Heart right ventricle (tissue), 16 donors: ENCODE data around the gene IPO9. TPM values are rescaled to one million over a fixed set of nuclear protein-coding genes. Genes with fewer than 3 reads are reported as not detected.

ENCODE experiments used
- ATAC-seq, 8 donors: fragments of 200-7000 bp; cut with Tn5 transposase; one replicate each; pipeline ENCODE4 v1.9.1; 2020; ENCODE audit warnings: mild to moderate bottlenecking in 8 of 8, moderate library complexity in 8 of 8, moderate number of reproducible peaks in 1 of 8
- DNase-seq, 2 donors: peaks; one replicate each; pipeline ENCODE4 v3.0.0-alpha.2; 2020
- H3K27ac ChIP-seq, 10 donors: fragments of 200-600 bp; sonication (generic) in 2 of 10; one replicate each; pipeline versions ENCODE4 v1.5.0 to v1.8.0; 2020 to 2022; ENCODE audit warnings: mild to moderate bottlenecking in 3 of 10
- H3K27me3 ChIP-seq, 7 donors: fragments of 200-600 bp; one replicate each; pipeline ENCODE4 v1.8.0; 2021 to 2022; ENCODE audit warnings: mild to moderate bottlenecking in 2 of 7
- H3K36me3 ChIP-seq, 9 donors: fragments of 200-600 bp; sonication (generic) in 1 of 9; one replicate each; pipeline versions ENCODE4 v1.5.0 to v1.8.0; 2020 to 2022; ENCODE audit warnings: mild to moderate bottlenecking in 2 of 9
- H3K4me1 ChIP-seq, 9 donors: fragments of 200-600 bp; sonication (generic) in 1 of 9; one replicate each; pipeline versions ENCODE4 v1.5.0 to v1.8.0; 2020 to 2022; ENCODE audit warnings: mild to moderate bottlenecking in 4 of 9
- H3K4me3 ChIP-seq, 10 donors: fragments of 200-600 bp; sonication (generic) in 2 of 10; one replicate each; pipeline versions ENCODE4 v1.5.0 to v1.8.0; 2020 to 2022; ENCODE audit warnings: mild to moderate bottlenecking in 7 of 10, moderate library complexity in 2 of 10
- H3K9me3 ChIP-seq, 11 donors: fragments of 200-600 bp in 10 of 11; sonication (generic) in 2 of 11; one replicate each; pipeline versions ENCODE4 v1.5.0 to v1.8.0; 2013 to 2022; ENCODE audit warnings: mild to moderate bottlenecking in 2 of 11, control low read depth in 1 of 11, moderate library complexity in 1 of 11
- WGBS, 2 donors: extraction: QIAGEN DNeasy Blood & Tissue Kit; methylation state at CpG; one replicate each; pipeline ENCODE4 v1.1.7; 2013; ENCODE audit warnings: inconsistent platforms in 1 of 2; 5-methylcytosine and 5-hydroxymethylcytosine counted together
- intact Hi-C, 10 donors: fragments of 100-400 bp; cut with DNase I; formaldehyde crosslinking; loops; one replicate each; pipeline versions ENCODE4 v1.11.1 to v1.14.2; 2022
- polyA plus RNA-seq, 2 donors: library from polyadenylated mRNA; stranded (reverse); fragments of 200-250 nt; gene quantifications; one replicate each; pipeline ENCODE4 v1.2.3, GENCODE V29; 2013
- total RNA-seq, 10 donors: library from RNA; stranded (reverse); fragmentation: NEBNext Ultra II Directional in 3 of 10; extraction: Animal tissue kit (Norgen Biotek cat#: 25700) in 3 of 10; gene quantifications; one replicate each; pipeline versions ENCODE4 v1.2.1 to v1.2.4, GENCODE V29; 2021 to 2023
- TF ChIP-seq, protein P1 (sequence below), 9 donors: fragments of 200-600 bp; sonication (generic) in 2 of 9; IDR thresholded peaks; one replicate each; pipeline versions ENCODE4 v1.5.0 to v1.8.0; 2021 to 2022; ENCODE audit warnings: antibody characterized with exemption in 9 of 9, mild to moderate bottlenecking in 5 of 9, moderate library complexity in 1 of 9
- donor health status: Arrhythmogenic right ventricular cardiomyopathy.
- donor health status: ischemic (EF 13 %, LVEDD 7.1; RV severe dilation, severe dysfunction).
- donor health status: healthy with polysubstance abuse.
- donor health status: DM: no; HTN: yes; CAD: no.
- donor health status: DM: no; HTN: no; CAD: no.
- donor health status: ischemic (EF 25% LVEDD 6.9; RV normal size, moderate dysfunction).
- donor health status: ischemic (EF 25% LVEDD 5.7; RV mildly dilated, moderate dysfunction).
- donor health status: healthy.
- donor health status: DM: yes; HTN: yes; CAD: no.
- donor health status: Ischemic cardiomyopathy.
- donor health status: ischemic (EF 35%, LVEDD 5.7; RV mildly dilated, moderate dysfunction).
- donor health status: nonischemic (EF 11% LVEDD 7.7; RV severe dilation, severe dysfunction).
- donor health status: DM: yes; HTN: yes; CAD: no.
- donor health status: PGD.
- donor health status: ischemic (EF 29% LVEDD 5.4; RV normal size, mild dysfunction).
- donor health status: nonischemic (EF 23%, LVEDD 6.1; RV moderate dilation, normal function).

IPO9 gene
- total and polyA plus RNA-seq, 12 donors: 12.0 to 31.4 (median 26.5) TPM

GRCh38 chr1:201893431-201893830, 64.5 kb downstream of the IPO9 start:
- no peaks in the 10 kb centered on the region for H3K9me3 ChIP-seq
- peak overlapping the region in 2 of 10 donors; percentile 13 to 44 for H3K27ac ChIP-seq
- intact Hi-C loops: loop anchor here in 5 of 10 donors (10.0 kb wide), 3 partner anchors 51 to 241 kb away; partner anchors contain the start of gene LMOD1 (in 1 of the 5)
- peaks cover 10 to 49% (median 22%) of the 10 kb centered on the region in 9 donors for H3K4me1 ChIP-seq
- peaks cover 0 to 20% (median 0%) of the 10 kb centered on the region in 7 donors for H3K27me3 ChIP-seq
- DNase-seq: no peak
- peaks cover 0 to 31% (median 0%) of the 10 kb centered on the region in 9 donors for H3K36me3 ChIP-seq
- WGBS, 2 donors: 43 to 48% methylated on average over 3 of the region's 3 CpGs
- TF ChIP-seq, protein P1, sequence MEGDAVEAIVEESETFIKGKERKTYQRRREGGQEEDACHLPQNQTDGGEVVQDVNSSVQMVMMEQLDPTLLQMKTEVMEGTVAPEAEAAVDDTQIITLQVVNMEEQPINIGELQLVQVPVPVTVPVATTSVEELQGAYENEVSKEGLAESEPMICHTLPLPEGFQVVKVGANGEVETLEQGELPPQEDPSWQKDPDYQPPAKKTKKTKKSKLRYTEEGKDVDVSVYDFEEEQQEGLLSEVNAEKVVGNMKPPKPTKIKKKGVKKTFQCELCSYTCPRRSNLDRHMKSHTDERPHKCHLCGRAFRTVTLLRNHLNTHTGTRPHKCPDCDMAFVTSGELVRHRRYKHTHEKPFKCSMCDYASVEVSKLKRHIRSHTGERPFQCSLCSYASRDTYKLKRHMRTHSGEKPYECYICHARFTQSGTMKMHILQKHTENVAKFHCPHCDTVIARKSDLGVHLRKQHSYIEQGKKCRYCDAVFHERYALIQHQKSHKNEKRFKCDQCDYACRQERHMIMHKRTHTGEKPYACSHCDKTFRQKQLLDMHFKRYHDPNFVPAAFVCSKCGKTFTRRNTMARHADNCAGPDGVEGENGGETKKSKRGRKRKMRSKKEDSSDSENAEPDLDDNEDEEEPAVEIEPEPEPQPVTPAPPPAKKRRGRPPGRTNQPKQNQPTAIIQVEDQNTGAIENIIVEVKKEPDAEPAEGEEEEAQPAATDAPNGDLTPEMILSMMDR (IDR thresholded peaks at IDR 0.05): no peak
- no peak for ATAC-seq
- H3K4me3 ChIP-seq: no peak overlapping the region

GRCh38 chr1:201894343-201895119, 65.6 kb downstream of the IPO9 start:
- intact Hi-C loops: loop anchor here in 8 of 10 donors (1.0 to 10.0 kb wide), 7 partner anchors 50 to 240 kb away; partner anchors contain the start of genes LMOD1 (in 1 of the 8) and TIMM17A (in 1 of the 8)
- ATAC-seq: no peak
- Histone ChIP-seq H3K4me1 (peaks cover 7 to 41% (median 17%) of the 10 kb centered on the region in 9 donors), H3K9me3 (no peaks in the 10 kb centered on the region), H3K27ac (no peak overlapping the region), H3K36me3 (peaks cover 0 to 31% (median 0%) of the 10 kb centered on the region in 9 donors), H3K27me3 (peaks cover 0 to 9% (median 0%) of the 10 kb centered on the region in 7 donors), H3K4me3 (no peak overlapping the region)
- TF ChIP-seq, protein P1 (IDR thresholded peaks at IDR 0.05): no peak
- 82 to 91% methylated on average over 5 of the region's 5 CpGs for WGBS, 2 donors
- DNase-seq: no peak

GRCh38 chr1:201895120-201895665, 66.2 kb downstream of the IPO9 start:
- H3K9me3 ChIP-seq: no peaks in the 10 kb centered on the region
- H3K27ac ChIP-seq: peak overlapping the region in 1 of 10 donors; percentile 12
- TF ChIP-seq, protein P1 (IDR thresholded peaks at IDR 0.05): no peak
- DNase-seq (no peak), ATAC-seq (peak in 1 of 8 donors; percentile 7)
- H3K27me3 ChIP-seq: peaks cover 0 to 3% (median 0%) of the 10 kb centered on the region in 7 donors
- 79 to 86% methylated on average over 7 of the region's 7 CpGs for WGBS, 2 donors
- intact Hi-C loops: loop anchor here in 7 of 10 donors (2.0 to 10.0 kb wide), 6 partner anchors 50 to 240 kb away; partner anchors contain the start of genes LMOD1 (in 1 of the 7) and TIMM17A (in 1 of the 7)
- no peak overlapping the region for H3K4me3 ChIP-seq
- peaks cover 0 to 31% (median 0%) of the 10 kb centered on the region in 9 donors for H3K36me3 ChIP-seq
- peaks cover 7 to 34% (median 11%) of the 10 kb centered on the region in 9 donors for H3K4me1 ChIP-seq
